AG04449 (cell line): ENCODE measurements around the gene COLEC11.
"Not testable (repeated sequence)": the region's sequence is repeated elsewhere in the genome, so short reads cannot be mapped to it uniquely, and the experiment has no call there.

Source experiments
- CTCF ChIA-PET: fragments of 350-600 bp; formaldehyde crosslinking; extraction: SDS; loops from one replicate; lab custom pipeline; 2021; ENCODE audit warnings: antibody characterized with exemption; lab: Yijun Ruan, JAX
- POLR2A ChIA-PET: fragments of 400-600, 350-600 bp; formaldehyde crosslinking; extraction: SDS; loops from one replicate; lab custom pipeline; 2020; ENCODE audit warnings: antibody characterized with exemption, inconsistent platforms; lab: Yijun Ruan, JAX
- DNase-seq: peaks from one replicate; pipeline ENCODE4 v3.0.0-alpha.2; 2010; ENCODE audit warnings: low read depth, low spot score
- H3K4me3 ChIP-seq: 2 replicates; pipeline ENCODE4 v1.5.1; 2011; ENCODE audit warnings: low read depth, mild to moderate bottlenecking, control low read depth, low read length
- CTCF ChIP-seq: IDR thresholded peaks from one replicate; pipeline ENCODE4 v1.5.1; 2011; ENCODE audit warnings: mild to moderate bottlenecking, moderate library complexity, low read length, control low read depth, inconsistent platforms; ENCODE audit not compliant: insufficient read depth; ENCODE audit errors: missing control alignments

The COLEC11 gene

GRCh38 chr2:3606370-3607201 is 11.7 kb downstream of the COLEC11 start:
- ChIA-PET POLR2A (no interaction called here), CTCF (no interaction called here)
- no peak overlapping the region for H3K4me3 ChIP-seq
- no peak for DNase-seq
- TF ChIP-seq CTCF: no peak

- H3K4me3 ChIP-seq: no peak overlapping the region
- POLR2A ChIA-PET: no interaction called here
- no peak for DNase-seq
- CTCF ChIA-PET: no interaction called here
- TF ChIP-seq CTCF: no peak
These were observed 13.7 kb downstream of the COLEC11 start for GRCh38 chr2:3608373-3609278.

GRCh38 chr2:3609279-3609673 is 14.4 kb downstream of the COLEC11 start:
- DNase-seq, H3K4me3 ChIP-seq, POLR2A ChIA-PET: not testable (repeated sequence)
- CTCF ChIA-PET: interaction anchor here (1.5 kb wide), 1 partner anchor 43 kb away, joined by 3 read pairs; no protein-coding TSS in a partner anchor

- ChIA-PET CTCF (interaction anchor here (1.5 kb wide), 1 partner anchor 42 kb away, joined by 3 read pairs; no protein-coding TSS in a partner anchor), POLR2A (no interaction called here)
- no peak for DNase-seq
- TF ChIP-seq CTCF: no peak
- H3K4me3 ChIP-seq: no peak overlapping the region
These were observed 15.5 kb downstream of the COLEC11 start for GRCh38 chr2:3610415-3610814.

GRCh38 chr2:3610881-3611505 is 16.1 kb downstream of the COLEC11 start:
- DNase-seq: no peak
- CTCF ChIA-PET: interaction anchor here (1.5 kb wide), 1 partner anchor 42 kb away, joined by 3 read pairs; no protein-coding TSS in a partner anchor
- TF ChIP-seq CTCF: no peak
- POLR2A ChIA-PET: no interaction called here
- no peak overlapping the region for H3K4me3 ChIP-seq

GRCh38 chr2:3611589-3611988 is 16.7 kb downstream of the COLEC11 start:
- ChIA-PET CTCF (no interaction called here), POLR2A (no interaction called here)
- no peak for DNase-seq
- H3K4me3 ChIP-seq: no peak overlapping the region
- no peak for TF ChIP-seq CTCF
